AG09319 (cell line): ENCODE data around the gene MARK4.
"Not testable (repeated sequence)": the region's sequence is repeated elsewhere in the genome, so short reads cannot be mapped to it uniquely, and the experiment has no call there.

Experiments
- DNase-seq: peaks from one replicate; pipeline ENCODE4 v3.0.0-alpha.2; 2010; ENCODE audit warnings: low read depth; ENCODE audit errors: extremely low read depth
- TF ChIP-seq, protein P1 (sequence below): IDR thresholded peaks from 2 replicates; pipeline ENCODE4 v1.5.1; 2011; ENCODE audit warnings: low read depth, mild to moderate bottlenecking, inconsistent platforms, low read length, moderate library complexity

Gene MARK4

DNA sequence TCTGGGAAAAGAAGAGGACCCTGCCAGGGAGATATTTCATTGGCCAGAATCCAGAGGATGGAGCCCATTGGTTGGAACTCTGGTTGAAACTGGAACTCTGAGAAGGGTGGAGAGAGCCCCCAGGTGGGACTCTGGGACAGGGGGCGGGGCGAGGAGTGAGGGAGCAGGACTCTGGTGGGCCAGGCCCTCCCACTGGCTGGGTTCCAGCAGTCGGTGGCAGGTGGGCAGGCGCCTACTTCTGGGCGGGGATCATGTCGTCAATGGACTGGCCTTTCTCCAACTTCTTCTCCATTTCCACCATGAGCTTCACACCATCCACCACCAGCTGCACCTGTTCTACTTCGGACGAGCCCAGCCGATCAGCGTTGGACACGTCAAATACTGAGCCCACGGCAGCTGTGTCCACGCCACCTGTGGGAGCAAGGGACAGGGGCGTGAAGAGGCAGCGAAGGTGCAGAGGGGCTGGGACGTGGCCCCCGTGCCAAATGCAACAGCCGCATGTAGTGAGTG is 55.5 kb downstream of the MARK4 start:
- TF ChIP-seq, protein P1, sequence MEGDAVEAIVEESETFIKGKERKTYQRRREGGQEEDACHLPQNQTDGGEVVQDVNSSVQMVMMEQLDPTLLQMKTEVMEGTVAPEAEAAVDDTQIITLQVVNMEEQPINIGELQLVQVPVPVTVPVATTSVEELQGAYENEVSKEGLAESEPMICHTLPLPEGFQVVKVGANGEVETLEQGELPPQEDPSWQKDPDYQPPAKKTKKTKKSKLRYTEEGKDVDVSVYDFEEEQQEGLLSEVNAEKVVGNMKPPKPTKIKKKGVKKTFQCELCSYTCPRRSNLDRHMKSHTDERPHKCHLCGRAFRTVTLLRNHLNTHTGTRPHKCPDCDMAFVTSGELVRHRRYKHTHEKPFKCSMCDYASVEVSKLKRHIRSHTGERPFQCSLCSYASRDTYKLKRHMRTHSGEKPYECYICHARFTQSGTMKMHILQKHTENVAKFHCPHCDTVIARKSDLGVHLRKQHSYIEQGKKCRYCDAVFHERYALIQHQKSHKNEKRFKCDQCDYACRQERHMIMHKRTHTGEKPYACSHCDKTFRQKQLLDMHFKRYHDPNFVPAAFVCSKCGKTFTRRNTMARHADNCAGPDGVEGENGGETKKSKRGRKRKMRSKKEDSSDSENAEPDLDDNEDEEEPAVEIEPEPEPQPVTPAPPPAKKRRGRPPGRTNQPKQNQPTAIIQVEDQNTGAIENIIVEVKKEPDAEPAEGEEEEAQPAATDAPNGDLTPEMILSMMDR: no peak
- DNase-seq: no peak

DNA sequence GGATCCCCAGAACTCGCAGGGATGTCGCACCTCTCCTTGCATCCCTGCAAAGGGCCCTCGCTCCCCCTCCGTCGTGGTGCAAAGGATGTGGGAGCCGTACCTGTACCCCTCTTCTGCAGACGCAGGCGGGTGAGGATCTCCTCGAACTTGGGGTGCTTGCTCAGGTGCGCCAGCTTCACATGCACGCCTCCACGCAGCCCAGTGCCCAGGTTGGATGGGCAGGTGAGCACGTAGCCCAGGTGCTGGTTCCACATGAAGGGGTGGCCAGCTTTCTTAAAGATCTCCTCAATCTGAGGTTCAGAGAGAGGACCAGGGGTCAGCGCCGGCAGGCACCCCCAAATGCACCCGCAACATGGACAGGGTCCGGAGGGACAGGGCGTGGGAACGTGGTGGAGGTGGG is 56.3 kb downstream of the MARK4 start:
- TF ChIP-seq, protein P1: no peak
- no peak for DNase-seq

DNA sequence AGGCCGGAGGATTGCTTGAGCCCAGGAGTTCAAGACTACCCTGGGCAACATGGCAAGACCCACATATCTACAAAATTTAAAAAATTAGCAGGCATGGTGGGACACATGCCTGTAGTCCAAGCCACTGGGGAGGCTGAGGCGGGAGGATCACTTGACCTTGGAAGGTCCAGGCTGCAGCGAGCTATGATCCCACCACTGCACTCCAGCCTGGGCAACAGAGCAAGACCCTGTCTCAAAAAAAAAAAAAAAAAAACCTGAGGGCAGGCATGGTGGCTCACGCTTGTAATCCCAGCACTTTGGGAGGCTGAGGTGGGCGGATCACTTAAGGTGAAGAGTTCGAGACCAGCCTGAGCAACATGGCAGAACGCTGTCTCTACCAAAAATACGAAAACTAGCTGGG is 58.3 kb downstream of the MARK4 start:
- DNase-seq: not testable (repeated sequence)

DNA sequence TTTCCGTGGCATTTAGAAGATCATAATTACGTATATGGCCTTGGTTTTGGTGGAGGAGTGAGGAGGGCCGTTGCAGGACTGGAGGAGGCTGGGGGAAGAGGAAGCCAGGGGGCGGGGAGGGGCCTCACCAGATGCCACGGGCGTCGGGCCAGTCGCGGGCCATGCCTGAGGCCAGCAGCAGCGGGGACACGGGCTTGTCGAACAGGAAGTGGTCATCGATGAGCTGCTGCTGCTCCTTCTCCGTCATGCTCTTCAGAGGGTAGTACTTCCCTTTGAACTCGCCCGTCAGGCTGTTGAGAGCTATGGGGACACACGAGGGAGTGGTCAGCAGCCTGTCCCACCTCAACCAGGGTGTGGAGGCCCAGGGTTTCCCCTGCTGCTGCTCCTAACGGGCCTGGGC is 60.5 kb downstream of the MARK4 start:
- TF ChIP-seq, protein P1: no peak
- no peak for DNase-seq

DNA sequence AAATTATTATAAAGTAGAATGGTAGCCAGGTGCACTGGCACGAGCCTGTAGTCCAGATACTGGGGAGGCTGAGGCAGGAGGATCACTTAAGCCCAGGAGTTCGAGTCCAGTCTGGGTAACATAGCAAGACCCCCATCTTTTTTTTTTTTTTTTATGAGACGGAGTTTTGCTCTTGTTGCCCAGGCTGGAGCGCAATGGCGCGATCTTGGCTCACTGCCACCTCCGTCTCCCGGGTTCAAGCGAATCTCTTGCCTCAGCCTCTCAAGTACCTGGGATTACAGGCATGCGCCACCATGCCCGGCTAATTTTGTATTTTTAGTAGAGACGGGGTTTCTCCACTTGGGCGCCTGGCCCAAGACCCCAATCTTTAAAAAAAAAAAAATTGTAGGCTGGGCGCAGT is 61.2 kb downstream of the MARK4 start:
- not testable (repeated sequence) for DNase-seq

DNA sequence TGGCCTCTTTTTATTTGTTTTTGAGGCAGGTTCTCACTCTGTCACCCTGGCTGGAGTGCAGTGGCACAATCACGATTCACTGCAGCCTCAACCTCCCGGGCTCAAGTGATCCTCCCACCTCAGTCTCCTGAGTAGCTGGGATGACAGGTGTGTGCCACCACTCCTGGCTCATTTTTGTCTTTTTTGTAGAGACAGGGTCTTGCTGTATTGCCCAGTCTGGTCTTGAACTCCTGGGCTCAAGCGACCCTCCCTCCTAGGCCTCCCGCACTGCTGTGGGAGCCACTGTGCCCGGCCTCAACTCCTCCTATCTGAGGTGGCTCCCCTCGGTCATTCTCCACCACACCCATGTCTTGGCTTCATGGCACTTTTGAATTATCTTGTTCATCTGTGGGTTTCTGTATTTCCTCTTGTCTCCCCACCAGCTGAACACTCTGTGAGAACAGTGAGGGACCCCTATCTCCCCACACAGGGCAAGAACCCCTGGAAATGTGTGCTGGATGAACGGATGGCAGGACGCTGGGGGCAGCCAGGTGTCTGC is 63.7 kb downstream of the MARK4 start:
- TF ChIP-seq, protein P1: no peak
- no peak for DNase-seq

DNA sequence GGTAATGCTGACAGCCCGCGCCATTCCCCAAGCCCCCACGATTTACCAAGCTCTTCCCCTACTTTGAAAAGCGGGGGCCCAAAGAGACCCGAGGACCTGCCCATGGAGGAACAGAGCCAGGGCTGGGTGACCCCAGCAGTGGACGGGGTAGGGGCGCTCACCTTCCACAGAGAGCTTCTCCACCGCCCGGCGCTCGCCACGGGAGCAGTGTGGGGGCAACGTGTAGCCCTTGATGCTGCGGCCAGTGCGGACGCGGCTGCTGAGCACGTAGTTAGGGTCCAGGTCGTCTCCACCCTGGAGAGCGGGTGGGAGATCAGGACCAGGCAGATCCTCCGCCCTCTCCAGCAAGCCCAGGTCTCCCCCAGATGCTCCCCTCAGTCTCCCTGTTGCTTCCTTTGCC is 64.2 kb downstream of the MARK4 start:
- TF ChIP-seq, protein P1: no peak
- no peak for DNase-seq

DNA sequence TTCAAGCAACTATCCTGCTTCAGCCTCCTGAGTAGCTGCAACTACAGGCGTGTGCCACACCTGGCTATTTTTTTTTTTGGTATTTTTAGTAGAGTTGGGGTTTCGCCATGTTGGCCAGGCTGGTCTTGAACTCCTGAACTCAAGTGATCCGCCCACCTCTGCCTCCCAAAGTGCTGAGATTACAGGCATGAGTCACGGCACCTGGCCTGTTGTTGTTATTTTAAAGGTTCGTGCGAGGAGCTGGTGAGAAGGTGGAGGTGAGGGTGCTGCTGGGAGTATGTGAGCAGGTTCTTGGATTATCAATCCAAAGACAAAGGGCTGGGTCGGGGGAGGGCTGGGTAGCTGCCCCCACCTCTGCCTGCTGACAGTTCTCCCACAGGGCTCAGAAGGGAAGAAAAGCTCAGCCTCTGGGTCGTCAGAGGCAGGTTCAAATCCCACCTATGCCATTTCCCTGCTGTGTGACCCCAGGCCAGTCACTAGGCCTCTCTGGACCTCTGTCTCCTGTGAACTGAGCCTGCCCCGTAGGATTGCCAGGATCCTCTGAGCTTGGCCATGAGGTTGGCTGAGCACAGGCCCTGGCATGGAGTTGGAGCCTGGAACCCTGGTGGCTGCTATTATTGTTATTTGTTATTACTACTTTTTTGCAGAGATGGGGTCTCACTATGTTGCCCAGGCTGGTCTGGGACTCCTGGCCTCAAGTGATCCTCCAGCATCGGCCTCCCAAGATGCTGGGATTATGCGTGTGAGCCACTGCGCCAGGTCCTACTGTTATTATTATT is 70.1 kb downstream of the MARK4 start:
- TF ChIP-seq, protein P1: no peak
- DNase-seq: no peak
